Transverse colon (tissue), 3 donors: ENCODE data around the gene GBX2.

Experiments
- CTCF ChIP-seq, 5 experiments: fragments of 200-600 bp in 3 of 5; fragments of 450-650 bp in 2 of 5; sonication (generic) in 3 of 5; IDR thresholded peaks; 1 replicate in 2 of 5; 2 replicates in 3 of 5; pipeline ENCODE4 v1.5.1; 2016 to 2017; ENCODE audit warnings: antibody characterized with exemption in 5 of 5, inconsistent platforms in 3 of 5, mild to moderate bottlenecking in 2 of 5, moderate library complexity in 1 of 5
- EP300 ChIP-seq: sonication (generic); formaldehyde crosslinking; IDR thresholded peaks from one replicate; pipeline ENCODE4 v1.6.1; 2017; ENCODE audit warnings: antibody characterized with exemption, low read depth
- POLR2A ChIP-seq: fragments of 450-650 bp; IDR thresholded peaks from one replicate; pipeline ENCODE4 v1.6.1; 2016; ENCODE audit warnings: antibody characterized with exemption, mild to moderate bottlenecking, moderate library complexity

GRCh38 chr2:236137066-236137465 is 31.1 kb downstream of the GBX2 start:
- no peak for TF ChIP-seq CTCF (IDR thresholded peaks at IDR 0.05)
- no peak for TF ChIP-seq POLR2A
- TF ChIP-seq EP300, result no peak
